K562 (cell line): ENCODE results near the gene FAM20B. TPM values are rescaled to one million over a fixed set of nuclear protein-coding genes. Genes with fewer than 3 reads are reported as not detected.

Experiments
- ARID4B ChIP-seq: sonication (generic); formaldehyde crosslinking; IDR thresholded peaks from 2 replicates; pipeline ENCODE4 v1.8.0; 2022; ENCODE audit warnings: mild to moderate bottlenecking, missing genetic modification reagents
- BHLHE40 ChIP-seq: IDR thresholded peaks from 2 replicates; pipeline ENCODE4 v1.6.1; 2011; ENCODE audit warnings: low read length, improper control_type of control experiment
- BRF1 ChIP-seq: IDR thresholded peaks from 3 replicates; pipeline ENCODE4 v1.6.1; 2011; ENCODE audit warnings: borderline replicate concordance, mild to moderate bottlenecking; ENCODE audit not compliant: insufficient read length; ENCODE audit errors: extremely low read depth
- CBX2 ChIP-seq: fragments of 200-600 bp; sonication (generic); IDR thresholded peaks from one replicate; pipeline ENCODE4 v1.6.1; 2012; ENCODE audit warnings: mild to moderate bottlenecking, low read length, inconsistent platforms; ENCODE audit not compliant: insufficient read depth, poor library complexity, severe bottlenecking
- COPS2 ChIP-seq: fragments of 450-650 bp; conservative IDR thresholded peaks from 2 replicates; pipeline ENCODE4 v1.6.1; 2016; ENCODE audit warnings: mild to moderate bottlenecking, moderate library complexity
- CREB3 ChIP-seq: fragments of 450-650 bp; conservative IDR thresholded peaks from 2 replicates; pipeline ENCODE4 v1.6.1; 2016; ENCODE audit warnings: missing genetic modification characterization, low read depth, mild to moderate bottlenecking, missing compliant biosample characterization, moderate library complexity
- E2F4 ChIP-seq: sonication (generic); formaldehyde crosslinking; IDR thresholded peaks from 2 replicates; pipeline ENCODE4 v1.8.0; 2022; ENCODE audit warnings: mild to moderate bottlenecking, low read depth, missing genetic modification reagents
- GATA2 ChIP-seq: sonication (generic); formaldehyde crosslinking; IDR thresholded peaks from 2 replicates; pipeline ENCODE4 v1.4.0; 2020; ENCODE audit warnings: mild to moderate bottlenecking, missing genetic modification reagents
- HIVEP1 ChIP-seq: fragments of 250-450 bp; sonication (Bioruptor Pico); IDR thresholded peaks from 2 replicates; pipeline ENCODE4 v1.4.0; 2020; ENCODE audit warnings: mild to moderate bottlenecking
- HNRNPK ChIP-seq: fragments of 200-400 bp; formaldehyde crosslinking; IDR thresholded peaks from one replicate; pipeline ENCODE4 v1.6.1; 2018; ENCODE audit warnings: mild to moderate bottlenecking, low read depth, low read length; ENCODE audit not compliant: poor library complexity, severe bottlenecking
- ILK ChIP-seq: fragments of 450-650 bp; IDR thresholded peaks from 2 replicates; pipeline ENCODE4 v1.6.1; 2016; ENCODE audit warnings: missing genetic modification characterization, low read depth, mild to moderate bottlenecking, missing compliant biosample characterization, moderate library complexity, borderline replicate concordance
- IRF1 ChIP-seq: sonication (generic); formaldehyde crosslinking; IDR thresholded peaks from 2 replicates; pipeline ENCODE4 v1.8.0; 2022; ENCODE audit warnings: missing genetic modification reagents, mild to moderate bottlenecking, borderline replicate concordance
- MCM5 ChIP-seq: fragments of 450-650 bp; IDR thresholded peaks from 2 replicates; pipeline ENCODE4 v1.6.1; 2016; ENCODE audit warnings: low read depth
- PTRF ChIP-seq: fragments of 450-650 bp; IDR thresholded peaks from 2 replicates; pipeline ENCODE4 v1.6.1; 2016; ENCODE audit warnings: mild to moderate bottlenecking, missing genetic modification characterization, missing compliant biosample characterization
- SAP30 ChIP-seq: fragments of 200-600 bp; sonication (generic); IDR thresholded peaks from 2 replicates; pipeline ENCODE4 v1.6.1; 2012; ENCODE audit warnings: borderline replicate concordance, low read depth, mild to moderate bottlenecking, moderate library complexity, low read length, control low read depth, inconsistent platforms; ENCODE audit not compliant: insufficient read depth, poor library complexity, severe bottlenecking
- STAT5B ChIP-seq: fragments of 250-450 bp; sonication (Bioruptor Pico); IDR thresholded peaks from 2 replicates; pipeline ENCODE4 v1.8.0; 2021; ENCODE audit warnings: mild to moderate bottlenecking, inconsistent platforms
- ZNF146 ChIP-seq: IDR thresholded peaks from one replicate; pipeline ENCODE4 v1.6.1; 2018; ENCODE audit warnings: missing compliant biosample characterization; ENCODE audit not compliant: unreplicated experiment
- polyA plus RNA-seq, 8 experiments: library from polyadenylated mRNA; depleted of rRNA in 4 of 8; stranded (reverse) in 5 of 8; unstranded in 3 of 8; fragments of >200 nt; fragmentation: Nextera tagmentation in 2 of 8; fragmentation: Illumina TruSeq in 1 of 8; extraction: Ambion mirVana in 2 of 8; extraction: Trizol in 1 of 8; gene quantifications; 2 replicates each; pipeline versions ENCODE4 v1.2.1 to v1.2.3, GENCODE V29; 2011 to 2014; ENCODE audit warnings: inconsistent platforms in 1 of 8, missing spikeins in 1 of 8
- total RNA-seq, 7 experiments: library from RNA; depleted of rRNA in 6 of 7; stranded (reverse); fragments of >200 nt in 6 of 7; fragmentation: Illumina TruSeq in 2 of 7; extraction: Trizol in 2 of 7; gene quantifications; 2 replicates each; pipeline versions ENCODE4 v1.2.1 to v1.2.3, GENCODE V29; 2011 to 2021; ENCODE audit warnings: low replicate concordance in 1 of 7

The FAM20B gene
- total and polyA plus RNA-seq, 9 of the 15 experiments (the other 6 are each of a cell fraction or from before 2014, with no cell fraction given), result 7.2 to 67.5 (median 42.9) TPM

- TF ChIP-seq ARID4B, result peak; percentile 76
- TF ChIP-seq CBX2, result no peak
- no peak for TF ChIP-seq E2F4 (CRISPR knock-in tag)
- no peak for TF ChIP-seq IRF1
- TF ChIP-seq COPS2, result no peak
- TF ChIP-seq STAT5B (CRISPR knock-in tag), result no peak
- TF ChIP-seq GATA2 (CRISPR knock-in tag), result no peak
- no peak for TF ChIP-seq MCM5
- TF ChIP-seq BRF1, result no peak
- no peak for TF ChIP-seq HIVEP1
- TF ChIP-seq PTRF (tag), result no peak
- TF ChIP-seq BHLHE40, result no peak
- no peak for TF ChIP-seq SAP30
- no peak for TF ChIP-seq ZNF146
- TF ChIP-seq CREB3 (tag), result peak; percentile 74; the same call in 1 of the 2 replicates
- TF ChIP-seq ILK, result no peak
- no peak for TF ChIP-seq HNRNPK
These were observed 500 bp downstream of the FAM20B start (continued) for GRCh38 chr1:179025975-179026812.
